Cardiac fibroblast (primary cell): ENCODE measurements around the gene CSMD2.
A peak's percentile ranks its signal among the peaks of the same experiment; 100 is the strongest.

ENCODE experiments used
- DNase-seq, 2 donors: peaks; one replicate each; pipeline versions ENCODE4 v3.0.0 to v3.0.0-alpha.2; 2010; ENCODE audit warnings: low read depth in 2 of 2
- H3K4me3 ChIP-seq, 2 donors: replicated peaks in 1 of 2; 1 replicate in 1 of 2; 2 replicates in 1 of 2; pipeline ENCODE4 v1.5.1; 2011; ENCODE audit warnings: low read depth in 2 of 2, low read length in 2 of 2, mild to moderate bottlenecking in 2 of 2, moderate library complexity in 1 of 2
- TF ChIP-seq, protein P1 (sequence below): IDR thresholded peaks from one replicate; pipeline ENCODE4 v1.5.1; 2011; ENCODE audit warnings: low read depth, mild to moderate bottlenecking, low read length, inconsistent platforms

Gene CSMD2

DNA sequence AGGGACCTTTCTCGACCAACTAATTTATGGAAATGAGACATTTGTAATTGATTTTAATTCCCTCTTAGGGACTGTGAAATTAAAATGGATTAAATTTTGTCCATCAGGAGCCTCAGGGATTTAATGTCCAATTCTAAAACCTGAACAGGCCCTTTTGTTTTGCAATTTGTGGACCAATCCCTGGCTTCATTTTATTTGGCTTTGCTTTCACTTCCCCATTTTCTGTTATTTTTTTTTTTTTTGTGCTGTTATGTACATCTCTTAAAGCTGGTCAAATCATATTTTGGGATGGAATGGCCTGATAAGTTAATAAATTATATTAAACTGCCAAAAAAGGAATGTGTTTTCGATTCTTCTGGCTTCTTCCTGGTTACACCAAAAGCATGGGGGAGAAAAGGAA, 663.7 kb downstream of the CSMD2 start:
- TF ChIP-seq, protein P1, sequence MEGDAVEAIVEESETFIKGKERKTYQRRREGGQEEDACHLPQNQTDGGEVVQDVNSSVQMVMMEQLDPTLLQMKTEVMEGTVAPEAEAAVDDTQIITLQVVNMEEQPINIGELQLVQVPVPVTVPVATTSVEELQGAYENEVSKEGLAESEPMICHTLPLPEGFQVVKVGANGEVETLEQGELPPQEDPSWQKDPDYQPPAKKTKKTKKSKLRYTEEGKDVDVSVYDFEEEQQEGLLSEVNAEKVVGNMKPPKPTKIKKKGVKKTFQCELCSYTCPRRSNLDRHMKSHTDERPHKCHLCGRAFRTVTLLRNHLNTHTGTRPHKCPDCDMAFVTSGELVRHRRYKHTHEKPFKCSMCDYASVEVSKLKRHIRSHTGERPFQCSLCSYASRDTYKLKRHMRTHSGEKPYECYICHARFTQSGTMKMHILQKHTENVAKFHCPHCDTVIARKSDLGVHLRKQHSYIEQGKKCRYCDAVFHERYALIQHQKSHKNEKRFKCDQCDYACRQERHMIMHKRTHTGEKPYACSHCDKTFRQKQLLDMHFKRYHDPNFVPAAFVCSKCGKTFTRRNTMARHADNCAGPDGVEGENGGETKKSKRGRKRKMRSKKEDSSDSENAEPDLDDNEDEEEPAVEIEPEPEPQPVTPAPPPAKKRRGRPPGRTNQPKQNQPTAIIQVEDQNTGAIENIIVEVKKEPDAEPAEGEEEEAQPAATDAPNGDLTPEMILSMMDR: no peak
- no peak for DNase-seq
- no peak overlapping the region for H3K4me3 ChIP-seq

DNA sequence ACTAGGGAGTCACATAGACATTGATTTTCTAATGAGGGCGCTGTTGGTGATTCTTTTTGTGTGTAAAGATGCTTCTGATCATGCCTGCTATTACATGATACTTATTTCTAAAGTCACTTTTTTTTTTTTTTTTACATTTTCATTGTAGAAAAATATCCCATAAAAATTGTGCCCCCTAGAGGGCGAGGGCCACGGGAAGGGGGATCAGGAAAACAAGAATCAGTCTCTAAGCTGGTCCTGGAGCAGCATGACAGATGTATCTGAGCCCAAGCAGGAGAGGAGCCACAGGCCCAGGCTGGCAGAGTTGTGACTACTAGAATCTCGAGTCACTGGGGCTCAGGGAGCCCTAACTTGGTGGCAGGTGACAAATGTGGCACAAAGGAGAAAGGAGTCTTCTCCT, 664.5 kb downstream of the CSMD2 start:
- no peak overlapping the region for H3K4me3 ChIP-seq
- TF ChIP-seq, protein P1: no peak
- DNase-seq: no peak

DNA sequence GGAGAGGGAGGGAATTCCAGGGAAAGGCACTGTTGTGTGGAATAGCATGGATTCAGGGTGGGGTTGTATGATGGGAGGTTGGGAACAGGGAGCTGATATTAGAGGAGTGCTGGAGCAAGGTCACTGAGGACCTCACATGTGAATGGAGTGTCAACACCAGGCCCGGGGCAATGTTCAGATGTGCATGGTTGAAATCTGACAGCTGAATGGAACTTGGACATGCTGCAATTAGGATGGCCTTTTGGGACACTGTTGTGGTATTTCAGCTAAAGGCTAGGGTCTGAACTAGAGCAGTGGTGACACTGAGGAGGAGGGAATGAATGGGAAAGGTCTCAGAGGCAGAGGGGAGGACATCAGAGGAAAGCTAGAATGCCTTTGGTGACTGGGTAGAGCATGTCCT, 667.6 kb downstream of the CSMD2 start:
- TF ChIP-seq, protein P1: no peak
- no peak for DNase-seq
- H3K4me3 ChIP-seq: no peak overlapping the region

DNA sequence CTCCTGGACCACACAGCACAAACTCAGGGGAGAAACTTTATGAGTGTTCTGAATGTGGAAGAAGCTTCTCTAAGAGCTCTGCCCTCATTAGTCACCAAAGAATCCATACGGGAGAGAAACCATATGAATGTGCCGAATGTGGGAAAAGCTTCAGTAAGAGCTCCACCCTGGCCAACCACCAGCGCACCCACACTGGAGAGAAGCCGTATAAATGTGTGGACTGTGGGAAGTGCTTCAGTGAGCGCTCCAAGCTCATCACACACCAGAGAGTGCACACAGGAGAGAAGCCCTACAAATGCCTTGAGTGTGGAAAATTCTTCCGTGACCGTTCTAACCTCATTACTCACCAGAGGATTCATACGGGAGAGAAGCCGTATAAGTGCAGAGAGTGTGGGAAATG, 670.1 kb downstream of the CSMD2 start:
- H3K4me3 ChIP-seq: no peak overlapping the region
- TF ChIP-seq, protein P1: no peak
- DNase-seq: peak in 1 of 2 donors; percentile 27

DNA sequence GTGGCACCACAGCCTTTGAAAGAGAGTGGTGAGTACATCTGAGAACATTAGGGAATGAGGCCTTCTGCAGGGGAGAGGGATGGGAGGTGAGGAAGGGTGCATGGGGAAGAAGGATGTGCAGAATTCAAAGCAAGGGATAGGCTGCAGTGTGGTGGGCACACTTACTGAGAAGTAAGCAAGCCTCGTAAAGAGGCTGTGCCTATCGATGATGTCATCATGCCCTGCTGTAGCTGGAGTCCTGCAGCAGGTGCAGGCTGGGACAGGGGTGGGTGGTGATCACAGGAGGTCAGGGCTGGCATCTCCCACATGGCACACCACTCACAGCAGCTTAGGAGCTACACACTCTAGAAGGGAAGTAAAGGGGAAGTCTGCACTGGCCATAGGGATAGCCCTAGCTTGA, 676.4 kb downstream of the CSMD2 start:
- TF ChIP-seq, protein P1: no peak
- no peak overlapping the region for H3K4me3 ChIP-seq
- DNase-seq: no peak

DNA sequence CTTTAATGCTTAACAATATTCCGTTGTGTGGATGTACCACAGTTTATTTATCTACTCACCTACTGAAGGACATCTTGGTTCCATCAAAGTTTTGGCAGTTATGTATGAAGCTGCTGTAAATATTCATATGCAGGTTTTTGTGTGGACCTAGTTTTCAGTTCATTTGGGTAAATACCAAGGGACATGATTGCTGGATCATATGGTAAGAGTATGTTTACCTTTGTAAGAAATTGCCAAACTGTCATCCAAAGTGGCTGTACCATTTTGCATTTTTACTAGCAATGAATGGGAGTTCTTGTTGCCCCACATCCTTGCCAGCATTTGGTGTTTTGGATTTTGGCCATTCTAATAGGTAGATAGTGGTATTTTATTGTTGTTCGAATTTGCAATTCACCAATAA, 682.6 kb downstream of the CSMD2 start:
- DNase-seq: no peak
- TF ChIP-seq, protein P1: no peak
- no peak overlapping the region for H3K4me3 ChIP-seq

DNA sequence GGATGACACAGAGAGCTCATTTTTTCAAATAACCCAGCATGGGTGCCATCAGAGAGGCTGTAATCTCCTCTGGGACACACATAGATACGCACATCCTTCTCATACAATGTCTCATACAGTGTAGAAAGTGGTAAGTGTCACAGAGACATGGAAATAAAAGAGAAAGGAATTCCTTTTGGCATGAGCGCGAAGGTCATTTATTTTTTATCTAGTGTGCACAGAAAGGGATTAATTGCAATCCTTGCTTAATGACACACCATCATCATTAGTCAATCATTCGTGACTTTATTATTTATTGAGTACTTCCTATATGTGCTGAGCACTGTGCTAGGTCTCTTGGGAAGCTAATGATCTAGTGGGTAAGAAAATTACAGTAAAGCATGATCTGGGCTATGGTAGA, 687.6 kb downstream of the CSMD2 start:
- DNase-seq: no peak
- TF ChIP-seq, protein P1: no peak
- no peak overlapping the region for H3K4me3 ChIP-seq
